ELF-1 (cell line): ENCODE data around the gene SLC35F1.
A peak's percentile ranks its signal among the peaks of the same experiment; 100 is the strongest.

Experiments used
- DNase-seq: peaks from one replicate; pipeline ENCODE4 v3.0.0-alpha.2; 2016; ENCODE audit warnings: low read depth, low spot score

The SLC35F1 gene

GRCh38 chr6:118277631-118278030 is 370.6 kb downstream of the SLC35F1 start:
- no peak for DNase-seq

- no peak for DNase-seq
Measured at GRCh38 chr6:118280210-118280609, 373.1 kb downstream of the SLC35F1 start.

- DNase-seq = peak; percentile 32
Measured at GRCh38 chr6:118281291-118281690, 374.2 kb downstream of the SLC35F1 start.

GRCh38 chr6:118283766-118284165 is 376.7 kb downstream of the SLC35F1 start:
- DNase-seq = no peak

GRCh38 chr6:118284736-118285360 is 377.8 kb downstream of the SLC35F1 start:
- DNase-seq = no peak

GRCh38 chr6:118285791-118286190 is 378.7 kb downstream of the SLC35F1 start:
- DNase-seq = no peak

- DNase-seq = no peak
Measured at GRCh38 chr6:118288355-118289124, 381.5 kb downstream of the SLC35F1 start.

- DNase-seq = no peak
Measured at GRCh38 chr6:118292558-118292957, 385.5 kb downstream of the SLC35F1 start.

- DNase-seq = no peak
Measured at GRCh38 chr6:118294906-118295305, 387.8 kb downstream of the SLC35F1 start.

GRCh38 chr6:118295336-118295735 is 388.3 kb downstream of the SLC35F1 start:
- DNase-seq = no peak

GRCh38 chr6:118296129-118296901 is 389.3 kb downstream of the SLC35F1 start:
- DNase-seq = no peak

GRCh38 chr6:118297821-118298220 is 390.8 kb downstream of the SLC35F1 start:
- no peak for DNase-seq

GRCh38 chr6:118298476-118299427 is 391.7 kb downstream of the SLC35F1 start:
- DNase-seq = no peak

- no peak for DNase-seq
Measured at GRCh38 chr6:118299457-118299856, 392.4 kb downstream of the SLC35F1 start.

GRCh38 chr6:118304321-118304720 is 397.3 kb downstream of the SLC35F1 start:
- DNase-seq = no peak

GRCh38 chr6:118305081-118305480 is 398.0 kb downstream of the SLC35F1 start:
- DNase-seq = no peak

GRCh38 chr6:118306392-118307238 is 399.6 kb downstream of the SLC35F1 start:
- DNase-seq = no peak

- DNase-seq = no peak
Measured at GRCh38 chr6:118307581-118307980, 400.5 kb downstream of the SLC35F1 start.

GRCh38 chr6:118309337-118310093 is 402.5 kb downstream of the SLC35F1 start:
- no peak for DNase-seq

- DNase-seq = no peak
Measured at GRCh38 chr6:118313208-118313607, 406.1 kb downstream of the SLC35F1 start.
